ENCODE results near the gene RAPGEF2.
"Not testable (repeated sequence)": the region's sequence is repeated elsewhere in the genome, so short reads cannot be mapped to it uniquely, and the experiment has no call there.

Gene RAPGEF2

DNA sequence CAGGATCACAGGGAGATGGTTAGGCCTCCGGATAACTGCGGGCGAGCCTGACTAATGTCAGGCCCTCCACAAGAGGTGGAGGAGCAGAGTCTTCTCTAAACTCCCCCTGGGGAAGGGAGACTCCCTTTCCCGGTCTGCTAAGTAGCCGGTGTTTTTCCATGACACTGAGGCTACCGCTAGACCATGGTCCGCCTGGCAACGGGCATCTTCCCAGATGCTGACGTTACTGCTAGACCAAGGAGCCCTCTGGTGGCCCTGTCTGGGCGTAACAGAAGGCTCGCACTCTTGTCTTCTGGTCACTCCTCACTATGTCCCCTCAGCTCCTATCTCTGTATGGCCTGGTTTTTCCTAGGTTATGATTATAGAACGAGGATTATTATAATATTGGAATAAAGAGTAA is 213.0 kb downstream of the RAPGEF2 start:
- DNase-seq (ENCODE audit: low read depth): not testable (repeated sequence)

- no peak for DNase-seq (ENCODE audit: low read depth)
These were observed 214.3 kb downstream of the RAPGEF2 start for GRCh38 chr4:159317203-159317602.

GRCh38 chr4:159319027-159319426 is 216.1 kb downstream of the RAPGEF2 start:
- DNase-seq (ENCODE audit: low read depth): no peak

- no peak for DNase-seq (ENCODE audit: low read depth)
These were observed 223.6 kb downstream of the RAPGEF2 start for GRCh38 chr4:159326480-159326879.

DNA sequence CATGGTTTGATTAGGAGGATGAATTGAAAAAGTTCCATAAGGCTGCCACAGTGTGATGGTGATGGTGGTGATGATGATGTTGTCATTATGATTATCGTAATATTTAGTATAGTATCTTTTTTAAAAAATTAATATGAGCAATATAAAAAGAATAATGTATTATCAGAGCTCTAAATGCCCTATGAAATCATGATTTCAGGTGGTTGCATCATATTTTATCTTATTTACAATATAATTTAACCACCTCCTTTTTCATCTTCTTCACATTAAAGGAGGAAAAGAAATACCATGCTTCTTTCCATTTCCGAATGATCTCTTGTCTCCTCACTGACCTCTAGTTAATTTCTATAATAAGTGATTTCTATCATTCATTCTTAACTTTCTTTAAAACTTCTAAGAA is 225.9 kb downstream of the RAPGEF2 start:
- no peak for DNase-seq (ENCODE audit: low read depth)

DNA sequence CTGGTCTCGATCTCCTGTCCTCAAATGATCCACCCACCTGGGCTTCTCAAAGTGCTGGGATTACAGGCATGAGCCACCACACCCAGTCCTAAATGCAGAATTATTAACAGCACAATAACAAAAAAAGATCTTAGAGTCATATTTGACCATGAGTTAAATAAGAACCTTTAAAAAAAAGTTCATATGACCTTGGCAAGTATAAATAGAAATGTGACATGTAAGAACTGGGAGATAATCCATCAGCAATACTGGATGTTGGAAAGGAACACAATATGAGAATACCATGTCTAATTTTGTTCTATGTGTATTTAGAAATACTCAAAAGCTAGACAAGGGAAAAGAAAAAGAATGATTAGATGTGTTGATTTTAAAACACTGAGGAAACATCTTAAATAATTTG is 231.6 kb downstream of the RAPGEF2 start:
- no peak for DNase-seq (ENCODE audit: low read depth)

- no peak for DNase-seq (ENCODE audit: low read depth)
These were observed 234.2 kb downstream of the RAPGEF2 start for GRCh38 chr4:159337041-159337440.

GRCh38 chr4:159341522-159341921 is 238.6 kb downstream of the RAPGEF2 start:
- DNase-seq (ENCODE audit: low read depth): no peak

DNA sequence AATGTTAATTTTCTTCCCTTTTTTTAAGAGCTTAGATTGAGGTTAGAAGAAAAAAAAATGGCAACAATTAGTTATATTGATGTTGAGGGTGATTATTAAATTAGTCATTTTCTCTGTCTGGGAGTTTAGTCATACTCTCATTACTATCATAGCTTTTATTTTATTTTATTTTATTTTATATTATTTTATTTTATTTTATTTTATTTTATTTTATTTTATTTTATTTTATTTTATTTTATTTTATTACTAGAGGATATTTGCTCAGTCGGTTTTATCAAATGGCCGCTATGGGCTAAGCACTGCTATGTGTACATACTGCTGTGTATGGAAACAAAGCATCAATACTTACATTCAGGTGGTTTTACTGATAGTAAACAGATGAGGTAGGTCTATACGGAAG is 239.5 kb downstream of the RAPGEF2 start:
- no peak for DNase-seq (ENCODE audit: low read depth)

GRCh38 chr4:159343116-159343515 is 240.2 kb downstream of the RAPGEF2 start:
- DNase-seq (ENCODE audit: low read depth): no peak

DNA sequence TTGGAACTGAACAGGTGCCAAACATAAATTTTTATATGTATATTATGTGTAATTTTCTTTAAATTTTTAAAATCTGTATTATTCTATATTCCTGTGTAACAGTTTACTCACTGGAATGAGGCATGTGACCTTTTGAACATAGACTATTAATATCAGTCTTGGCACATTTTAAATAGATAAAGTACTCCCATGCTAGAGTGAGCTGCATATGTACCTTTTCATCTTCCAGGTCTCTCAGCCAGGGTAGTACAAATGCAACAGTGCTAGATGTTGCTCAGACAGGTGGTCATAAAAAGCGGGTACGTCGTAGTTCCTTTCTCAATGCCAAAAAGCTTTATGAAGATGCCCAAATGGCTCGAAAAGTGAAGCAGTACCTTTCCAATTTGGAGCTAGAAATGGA is 242.0 kb downstream of the RAPGEF2 start:
- DNase-seq (ENCODE audit: low read depth): no peak

DNA sequence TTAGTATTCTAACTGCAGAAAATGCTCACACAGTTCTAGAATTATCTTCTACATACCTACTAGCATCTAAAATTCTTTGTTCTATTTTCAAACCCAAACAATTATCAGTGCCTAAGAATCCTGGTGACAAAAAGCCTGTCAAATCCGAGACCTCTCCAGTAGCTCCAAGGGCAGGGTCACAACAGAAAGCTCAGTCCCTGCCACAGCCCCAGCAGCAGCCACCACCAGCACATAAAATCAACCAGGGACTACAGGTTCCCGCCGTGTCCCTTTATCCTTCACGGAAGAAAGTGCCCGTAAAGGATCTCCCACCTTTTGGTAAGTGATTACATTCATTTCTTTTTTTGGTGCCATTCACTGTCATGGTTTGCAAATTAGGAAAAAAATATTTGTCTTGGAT is 243.8 kb downstream of the RAPGEF2 start:
- no peak for DNase-seq (ENCODE audit: low read depth)

DNA sequence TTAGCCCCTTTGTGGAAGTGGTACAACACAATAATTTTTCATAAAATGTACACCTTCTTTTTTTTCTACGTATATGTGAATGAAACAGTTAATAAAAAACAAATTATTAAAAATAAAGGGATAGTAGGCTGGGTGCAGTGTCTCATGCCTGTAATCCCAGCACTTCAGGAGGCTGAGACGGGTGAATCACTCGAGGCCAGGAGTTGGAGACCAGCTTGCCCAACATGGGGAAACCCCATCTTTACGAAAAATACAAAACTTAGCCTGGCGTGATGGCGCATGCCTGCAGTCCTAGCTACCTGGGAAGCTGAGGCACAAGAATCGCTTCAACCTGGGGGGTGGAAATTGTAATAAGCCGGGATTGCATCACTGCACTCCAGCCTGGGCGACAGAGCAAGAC is 244.9 kb downstream of the RAPGEF2 start:
- DNase-seq (ENCODE audit: low read depth): no peak

- DNase-seq (ENCODE audit: low read depth): no peak
These were observed 246.5 kb downstream of the RAPGEF2 start for GRCh38 chr4:159349332-159349731.

- no peak for DNase-seq (ENCODE audit: low read depth)
These were observed 249.7 kb downstream of the RAPGEF2 start for GRCh38 chr4:159352609-159353008.

DNA sequence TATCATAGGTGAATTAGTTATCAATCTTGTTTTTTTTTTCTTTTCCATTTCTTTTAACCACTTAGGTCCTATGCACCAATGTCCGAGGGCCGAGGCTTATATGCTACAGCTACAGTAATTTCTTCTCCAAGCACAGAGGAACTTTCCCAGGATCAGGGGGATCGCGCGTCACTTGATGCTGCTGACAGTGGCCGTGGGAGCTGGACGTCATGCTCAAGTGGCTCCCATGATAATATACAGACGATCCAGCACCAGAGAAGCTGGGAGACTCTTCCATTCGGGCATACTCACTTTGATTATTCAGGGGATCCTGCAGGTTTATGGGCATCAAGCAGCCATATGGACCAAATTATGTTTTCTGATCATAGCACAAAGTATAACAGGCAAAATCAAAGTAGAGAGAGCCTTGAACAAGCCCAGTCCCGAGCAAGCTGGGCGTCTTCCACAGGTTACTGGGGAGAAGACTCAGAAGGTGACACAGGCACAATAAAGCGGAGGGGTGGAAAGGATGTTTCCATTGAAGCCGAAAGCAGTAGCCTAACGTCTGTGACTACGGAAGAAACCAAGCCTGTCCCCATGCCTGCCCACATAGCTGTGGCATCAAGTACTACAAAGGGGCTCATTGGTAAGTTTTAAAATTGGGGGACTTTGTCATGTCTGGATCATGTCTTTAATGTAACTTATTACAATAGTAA is 250.7 kb downstream of the RAPGEF2 start:
- DNase-seq (ENCODE audit: low read depth): no peak

DNA sequence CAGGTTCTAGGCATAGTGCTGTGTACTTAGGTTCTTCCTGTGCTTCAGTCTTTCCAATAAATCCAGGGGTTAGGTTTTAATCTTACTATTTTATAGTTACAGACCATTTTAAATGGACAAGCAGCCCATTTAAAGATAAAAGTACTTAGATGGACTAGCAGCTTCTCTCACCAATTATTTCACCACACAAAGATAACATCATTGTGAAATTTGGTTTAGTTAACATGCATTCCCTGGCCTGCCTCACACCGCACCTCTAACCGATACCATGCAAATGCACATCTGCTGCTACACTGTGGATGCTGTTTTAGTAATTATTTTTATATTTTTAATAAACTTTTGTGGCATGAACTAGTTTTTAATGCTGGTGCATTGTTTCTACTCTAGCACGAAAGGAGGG is 252.6 kb downstream of the RAPGEF2 start:
- no peak for DNase-seq (ENCODE audit: low read depth)

DNA sequence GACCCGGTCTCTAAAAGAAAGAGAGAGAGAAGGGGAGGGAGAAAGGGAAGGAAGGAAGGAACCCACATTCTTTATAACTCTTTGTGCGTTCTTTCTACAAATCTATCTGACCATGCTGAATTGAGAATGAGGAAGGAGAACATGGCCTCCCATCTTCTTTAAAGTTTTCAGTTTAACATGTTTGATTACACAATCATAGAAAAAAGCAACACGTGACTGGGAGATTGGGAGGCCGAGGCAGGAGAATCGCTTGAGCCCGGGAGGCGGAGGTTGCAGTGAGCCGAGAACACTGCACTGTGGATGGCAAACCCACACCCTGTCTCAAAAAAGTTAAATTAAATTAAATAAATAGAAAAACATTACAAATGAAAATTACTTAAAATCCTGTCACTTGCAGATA is 254.5 kb downstream of the RAPGEF2 start:
- no peak for DNase-seq (ENCODE audit: low read depth)

DNA sequence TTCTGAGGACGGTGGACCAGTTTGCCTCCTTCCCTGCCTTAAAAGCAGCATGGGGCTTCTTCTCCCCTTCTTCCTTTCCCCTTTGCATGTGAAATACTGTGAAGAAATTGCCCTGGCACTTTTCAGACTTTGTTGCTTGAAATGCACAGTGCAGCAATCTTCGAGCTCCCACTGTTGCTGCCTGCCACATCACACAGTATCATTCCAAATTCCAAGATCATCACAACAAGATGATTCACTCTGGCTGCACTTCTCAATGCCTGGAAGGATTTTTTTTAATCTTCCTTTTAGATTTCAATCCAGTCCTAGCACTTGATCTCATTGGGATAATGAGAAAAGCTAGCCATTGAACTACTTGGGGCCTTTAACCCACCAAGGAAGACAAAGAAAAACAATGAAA is 255.3 kb downstream of the RAPGEF2 start:
- DNase-seq (ENCODE audit: low read depth): no peak

DNA sequence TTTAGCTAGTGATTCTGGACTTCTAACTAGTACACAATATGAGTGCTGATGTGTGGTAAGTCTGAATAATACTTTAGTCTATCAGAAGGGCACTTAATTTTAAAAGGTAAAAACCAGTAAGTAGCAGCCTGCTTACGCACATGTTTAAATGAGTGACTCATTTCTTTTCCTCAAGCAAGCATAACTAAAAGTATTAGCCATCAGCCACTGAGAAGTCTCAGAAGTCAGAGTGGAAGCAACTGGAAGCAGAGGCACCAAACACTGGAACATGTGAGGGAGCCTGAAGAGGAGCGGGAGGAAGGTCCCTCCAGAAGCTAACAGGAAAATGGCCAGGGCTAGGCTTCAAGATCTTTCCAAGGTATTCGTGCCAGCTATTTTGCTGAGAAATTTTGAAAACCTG is 257.7 kb downstream of the RAPGEF2 start:
- no peak for DNase-seq (ENCODE audit: low read depth)

DNA sequence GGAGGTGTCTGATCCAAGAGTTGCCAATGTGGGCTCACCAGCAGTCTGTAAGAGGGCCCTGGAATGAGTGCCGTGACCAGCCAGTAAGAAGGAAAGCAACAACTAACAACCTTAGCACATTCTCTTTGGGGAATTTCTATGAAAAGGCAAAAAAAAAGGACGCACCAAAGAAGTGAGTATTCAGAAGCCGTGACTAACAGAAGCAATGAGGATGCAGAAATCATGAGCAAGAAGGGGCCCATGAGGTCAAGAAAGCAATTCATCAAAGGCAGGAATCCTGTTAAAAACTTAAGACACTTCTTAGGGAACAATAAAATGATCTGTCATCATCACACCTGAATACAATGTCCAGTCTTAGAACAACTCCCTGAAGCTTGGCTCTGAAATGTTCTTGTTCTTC is 260.5 kb downstream of the RAPGEF2 start:
- no peak for DNase-seq (ENCODE audit: low read depth)

GRCh38 chr4:159366966-159367780 is 264.3 kb downstream of the RAPGEF2 start:
- DNase-seq (ENCODE audit: low read depth): no peak

GRCh38 chr4:159367781-159368080 is 264.9 kb downstream of the RAPGEF2 start:
- DNase-seq (ENCODE audit: low read depth): no peak

GRCh38 chr4:159368320-159368719 is 265.4 kb downstream of the RAPGEF2 start:
- DNase-seq (ENCODE audit: low read depth): no peak
